ENCODE data around the gene DOCK2. TPM values are rescaled to one million over a fixed set of nuclear protein-coding genes. Genes with fewer than 3 reads are reported as not detected.

Gene DOCK2
- total RNA-seq, 1 experiment from 2014 or later, result 1.4 TPM

GRCh38 chr5:169796731-169797130 lies 159.7 kb downstream of the DOCK2 start:
- intact Hi-C loops (cut with micrococcal nuclease; ENCODE audit: unreplicated experiment) (no loop called here), in situ Hi-C loops (cut with HindIII; ENCODE audit: low pct_unique_long_range_greater_than_20kb, low sequenced_read_pairs) (no loop called here)
- DNase-seq (ENCODE audit: low read depth, low spot score), result no peak
- no peak overlapping the region for H3K4me3 ChIP-seq (ENCODE audit: low read depth in 2 of 2, low read length in 2 of 2)
- POLR2A ChIA-PET, result no interaction called here
- no peak overlapping the region for H3K27ac ChIP-seq (ENCODE audit: low read length)
- no TSS peak for BruUV-seq (replicated peaks)
- no peak for TF ChIP-seq TCF7L2 (IDR thresholded peaks at IDR 0.05; ENCODE audit: low read depth, low read length)
- TF ChIP-seq, protein P1, sequence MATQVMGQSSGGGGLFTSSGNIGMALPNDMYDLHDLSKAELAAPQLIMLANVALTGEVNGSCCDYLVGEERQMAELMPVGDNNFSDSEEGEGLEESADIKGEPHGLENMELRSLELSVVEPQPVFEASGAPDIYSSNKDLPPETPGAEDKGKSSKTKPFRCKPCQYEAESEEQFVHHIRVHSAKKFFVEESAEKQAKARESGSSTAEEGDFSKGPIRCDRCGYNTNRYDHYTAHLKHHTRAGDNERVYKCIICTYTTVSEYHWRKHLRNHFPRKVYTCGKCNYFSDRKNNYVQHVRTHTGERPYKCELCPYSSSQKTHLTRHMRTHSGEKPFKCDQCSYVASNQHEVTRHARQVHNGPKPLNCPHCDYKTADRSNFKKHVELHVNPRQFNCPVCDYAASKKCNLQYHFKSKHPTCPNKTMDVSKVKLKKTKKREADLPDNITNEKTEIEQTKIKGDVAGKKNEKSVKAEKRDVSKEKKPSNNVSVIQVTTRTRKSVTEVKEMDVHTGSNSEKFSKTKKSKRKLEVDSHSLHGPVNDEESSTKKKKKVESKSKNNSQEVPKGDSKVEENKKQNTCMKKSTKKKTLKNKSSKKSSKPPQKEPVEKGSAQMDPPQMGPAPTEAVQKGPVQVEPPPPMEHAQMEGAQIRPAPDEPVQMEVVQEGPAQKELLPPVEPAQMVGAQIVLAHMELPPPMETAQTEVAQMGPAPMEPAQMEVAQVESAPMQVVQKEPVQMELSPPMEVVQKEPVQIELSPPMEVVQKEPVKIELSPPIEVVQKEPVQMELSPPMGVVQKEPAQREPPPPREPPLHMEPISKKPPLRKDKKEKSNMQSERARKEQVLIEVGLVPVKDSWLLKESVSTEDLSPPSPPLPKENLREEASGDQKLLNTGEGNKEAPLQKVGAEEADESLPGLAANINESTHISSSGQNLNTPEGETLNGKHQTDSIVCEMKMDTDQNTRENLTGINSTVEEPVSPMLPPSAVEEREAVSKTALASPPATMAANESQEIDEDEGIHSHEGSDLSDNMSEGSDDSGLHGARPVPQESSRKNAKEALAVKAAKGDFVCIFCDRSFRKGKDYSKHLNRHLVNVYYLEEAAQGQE (IDR thresholded peaks at IDR 0.05; ENCODE audit: insufficient read depth in 1 of 2, low read depth in 2 of 2, low read length in 1 of 2), result no peak
- TF ChIP-seq, protein P2, sequence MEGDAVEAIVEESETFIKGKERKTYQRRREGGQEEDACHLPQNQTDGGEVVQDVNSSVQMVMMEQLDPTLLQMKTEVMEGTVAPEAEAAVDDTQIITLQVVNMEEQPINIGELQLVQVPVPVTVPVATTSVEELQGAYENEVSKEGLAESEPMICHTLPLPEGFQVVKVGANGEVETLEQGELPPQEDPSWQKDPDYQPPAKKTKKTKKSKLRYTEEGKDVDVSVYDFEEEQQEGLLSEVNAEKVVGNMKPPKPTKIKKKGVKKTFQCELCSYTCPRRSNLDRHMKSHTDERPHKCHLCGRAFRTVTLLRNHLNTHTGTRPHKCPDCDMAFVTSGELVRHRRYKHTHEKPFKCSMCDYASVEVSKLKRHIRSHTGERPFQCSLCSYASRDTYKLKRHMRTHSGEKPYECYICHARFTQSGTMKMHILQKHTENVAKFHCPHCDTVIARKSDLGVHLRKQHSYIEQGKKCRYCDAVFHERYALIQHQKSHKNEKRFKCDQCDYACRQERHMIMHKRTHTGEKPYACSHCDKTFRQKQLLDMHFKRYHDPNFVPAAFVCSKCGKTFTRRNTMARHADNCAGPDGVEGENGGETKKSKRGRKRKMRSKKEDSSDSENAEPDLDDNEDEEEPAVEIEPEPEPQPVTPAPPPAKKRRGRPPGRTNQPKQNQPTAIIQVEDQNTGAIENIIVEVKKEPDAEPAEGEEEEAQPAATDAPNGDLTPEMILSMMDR (IDR thresholded peaks at IDR 0.05), result no peak
- TF ChIP-seq SIN3A (IDR thresholded peaks at IDR 0.05; ENCODE audit: borderline replicate concordance, insufficient read depth, low read depth, low read length), result no peak
- TF ChIP-seq POLR2AphosphoS5 (IDR thresholded peaks at IDR 0.05; ENCODE audit: low read depth, low read length), result no peak
- ATAC-seq, result no peak
- H3K9me3 ChIP-seq (ENCODE audit: control insufficient read depth, insufficient read depth, low read depth, low read length), result no peaks in the 10 kb centered on the region
- no peaks in the 10 kb centered on the region for H3K27me3 ChIP-seq (ENCODE audit: control insufficient read depth, insufficient read depth, low read length)
- H3K36me3 ChIP-seq (ENCODE audit: control insufficient read depth, insufficient read depth, low read length), result no peaks in the 10 kb centered on the region
- H3K4me1 ChIP-seq (ENCODE audit: control insufficient read depth, insufficient read depth, low read length), result no peaks in the 10 kb centered on the region
- CTCF ChIA-PET, result no interaction called here

- intact Hi-C loops (cut with micrococcal nuclease; ENCODE audit: unreplicated experiment), result no loop called here
- Histone ChIP-seq H3K4me3 (ENCODE audit: low read depth in 2 of 2, low read length in 2 of 2) (no peak overlapping the region), H3K27me3 (ENCODE audit: control insufficient read depth, insufficient read depth, low read length) (no peaks in the 10 kb centered on the region), H3K9me3 (ENCODE audit: control insufficient read depth, insufficient read depth, low read depth, low read length) (no peaks in the 10 kb centered on the region), H3K36me3 (ENCODE audit: control insufficient read depth, insufficient read depth, low read length) (no peaks in the 10 kb centered on the region), H3K27ac (ENCODE audit: low read length) (no peak overlapping the region), H3K4me1 (ENCODE audit: control insufficient read depth, insufficient read depth, low read length) (no peaks in the 10 kb centered on the region)
- TF ChIP-seq, protein P2 (IDR thresholded peaks at IDR 0.05), result no peak
- TF ChIP-seq POLR2AphosphoS5 (IDR thresholded peaks at IDR 0.05; ENCODE audit: low read depth, low read length), result no peak
- DNase-seq (ENCODE audit: low read depth, low spot score) (no peak), ATAC-seq (no peak)
- POLR2A ChIA-PET, result no interaction called here
- in situ Hi-C loops (cut with HindIII; ENCODE audit: low pct_unique_long_range_greater_than_20kb, low sequenced_read_pairs), result no loop called here
- no TSS peak for BruUV-seq (replicated peaks)
- CTCF ChIA-PET, result interaction anchor here (0.6 kb wide), 1 partner anchor 107 kb away, joined by 3 read pairs; no protein-coding TSS in a partner anchor
Observed at GRCh38 chr5:169797577-169797976, 160.5 kb downstream of the DOCK2 start.
